ENCODE data around the gene ADK.
"Not testable (repeated sequence)": the region's sequence is repeated elsewhere in the genome, so short reads cannot be mapped to it uniquely, and the experiment has no call there.

ADK gene

GRCh38 chr10:74150990-74151878, at the start of gene ADK:
Gene ADK, plus strand, starts transcription at chr10:74151221. Its CDS starts 58 bp downstream, at chr10:74151279.
- DNase-seq = peak; percentile 98

GRCh38 chr10:74103560-74104258, 47.3 kb upstream of the ADK start:
- peak; percentile 24 for DNase-seq

GRCh38 chr10:74104480-74104879, 46.5 kb upstream of the ADK start:
- DNase-seq = no peak

GRCh38 chr10:74104996-74105395, 46.0 kb upstream of the ADK start:
- DNase-seq = no peak

GRCh38 chr10:74107391-74107790, 43.6 kb upstream of the ADK start:
- DNase-seq = no peak

- no peak for DNase-seq
Observed at GRCh38 chr10:74109452-74109851, 41.6 kb upstream of the ADK start.

- DNase-seq = no peak
Observed at GRCh38 chr10:74110120-74110519, 40.9 kb upstream of the ADK start.

- no peak for DNase-seq
Observed at GRCh38 chr10:74111799-74112198, 39.2 kb upstream of the ADK start.

GRCh38 chr10:74113546-74113945, 37.5 kb upstream of the ADK start:
- DNase-seq = no peak

- no peak for DNase-seq
Observed at GRCh38 chr10:74114041-74114448, 37.0 kb upstream of the ADK start.

- DNase-seq = no peak
Observed at GRCh38 chr10:74117738-74118137, 33.3 kb upstream of the ADK start.

- DNase-seq = no peak
Observed at GRCh38 chr10:74118804-74119203, 32.2 kb upstream of the ADK start.

GRCh38 chr10:74120911-74121310, 30.1 kb upstream of the ADK start:
- no peak for DNase-seq

- no peak for DNase-seq
Observed at GRCh38 chr10:74121368-74121767, 29.7 kb upstream of the ADK start.

- no peak for DNase-seq
Observed at GRCh38 chr10:74122060-74122459, 29.0 kb upstream of the ADK start.

GRCh38 chr10:74123081-74123480, 27.9 kb upstream of the ADK start:
- DNase-seq = no peak

GRCh38 chr10:74133923-74134820, 16.8 kb upstream of the ADK start:
- DNase-seq = no peak

- no peak for DNase-seq
Observed at GRCh38 chr10:74135452-74135851, 15.6 kb upstream of the ADK start.

GRCh38 chr10:74137992-74138391, 13.0 kb upstream of the ADK start:
- DNase-seq = no peak

- not testable (repeated sequence) for DNase-seq
Observed at GRCh38 chr10:74138596-74138995, 12.4 kb upstream of the ADK start.

GRCh38 chr10:74139981-74140380, 11.0 kb upstream of the ADK start:
- no peak for DNase-seq

- DNase-seq = no peak
Observed at GRCh38 chr10:74140553-74140952, 10.5 kb upstream of the ADK start.

- DNase-seq = peak; percentile 85
Observed at GRCh38 chr10:74145133-74145532, 5.9 kb upstream of the ADK start.
